ENCODE measurements around the gene PDILT. TPM values are rescaled to one million over a fixed set of nuclear protein-coding genes. Genes with fewer than 3 reads are reported as not detected.

PDILT gene
- total and polyA plus RNA-seq, 9 of the 15 experiments (the other 6 are each of a cell fraction or from before 2014, with no cell fraction given) = not detected

DNA sequence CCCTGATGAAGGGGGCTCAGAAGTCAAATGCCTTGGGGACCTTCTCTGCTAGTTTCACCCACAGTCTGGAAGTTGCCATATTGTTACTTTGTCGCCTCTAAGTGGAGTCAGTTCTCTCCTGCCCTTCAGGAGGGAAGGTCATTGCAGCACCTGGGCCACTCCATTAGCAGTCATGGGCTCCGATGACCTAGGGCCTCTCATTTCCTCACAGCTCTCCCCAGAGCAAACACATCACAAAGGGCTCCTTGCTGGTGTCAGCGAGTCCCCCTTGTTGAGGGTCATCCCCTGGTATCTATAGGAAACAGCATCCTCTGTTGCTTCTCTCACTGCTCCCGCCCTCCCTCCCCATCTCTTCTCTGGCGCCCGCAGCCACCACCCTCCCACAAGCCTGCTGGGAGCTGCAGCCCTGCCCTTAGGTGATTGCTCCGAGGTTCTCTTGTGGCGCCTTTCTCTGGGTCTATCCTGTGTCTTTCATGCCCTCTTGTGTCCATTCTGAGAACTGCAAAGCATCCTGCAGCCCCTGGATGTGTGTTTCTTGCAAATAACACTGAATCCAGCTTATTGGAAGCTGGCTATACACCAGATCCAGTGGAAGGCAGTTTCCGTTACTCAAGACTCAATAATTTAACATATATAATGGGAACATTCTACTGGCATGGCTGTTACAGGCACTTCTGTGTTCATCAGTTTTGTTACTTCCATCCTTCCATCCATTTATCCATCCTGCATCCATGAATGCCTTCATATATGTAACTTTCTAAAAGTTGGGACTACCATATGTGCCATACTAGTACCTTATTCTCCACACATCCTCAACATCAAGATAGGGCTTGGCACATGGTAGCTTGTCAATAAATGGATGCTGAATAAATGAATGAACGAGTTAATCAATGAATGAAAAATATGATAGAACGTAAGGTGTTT lies 21.2 kb downstream of the PDILT start:
- intact Hi-C loops (cut with micrococcal nuclease) (loop anchor here (2.0 kb wide), 3 partner anchors 83 to 485 kb away; no protein-coding TSS in a partner anchor), in situ Hi-C loops (cut with MboI) (loop anchor here (10.0 kb wide), 1 partner anchor 789 kb away; no protein-coding TSS in a partner anchor)
- no peaks in the 10 kb centered on the region for H3K79me2 ChIP-seq (ENCODE audit: control insufficient read depth, insufficient read depth, low read length)
- no peak overlapping the region for H3K27ac ChIP-seq (ENCODE audit: extremely low read depth, low read depth, low read length)
- no peaks in the 10 kb centered on the region for H3K4me1 ChIP-seq (replicated peaks in 1 of 2; ENCODE audit: control insufficient read depth in 2 of 2, insufficient read depth in 2 of 2, low read length in 2 of 2)
- no TSS peak for BruUV-seq (replicated peaks)
- no peak overlapping the region for H3K4me2 ChIP-seq (ENCODE audit: insufficient read depth, low read length)
- FAIRE-seq (peak; percentile 88), DNase-seq (ENCODE audit: extremely low read depth in 1 of 4, low spot score in 3 of 4) (peak; percentile 71 to 79 (median 74)), ATAC-seq (peak; percentile 97)
- no peak overlapping the region for H3K4me3 ChIP-seq
- H3K9me3 ChIP-seq (replicated peaks; ENCODE audit: control insufficient read depth, insufficient read depth, low read depth, low read length) = no peaks in the 10 kb centered on the region
- CTCF ChIA-PET (ENCODE audit: low intra/inter-chr PET ratio) = interaction anchor here (1.6 to 2.4 kb wide), 3 partner anchors 476 to 782 kb away, joined by 7 to 12 read pairs (median 8); no protein-coding TSS in a partner anchor
- no peaks in the 10 kb centered on the region for H4K20me1 ChIP-seq (replicated peaks; ENCODE audit: control insufficient read depth, insufficient read depth, low read length)
- POLR2A ChIA-PET = no interaction called here
- 3% methylated on average over 11 of the region's 11 CpGs for WGBS (ENCODE audit: insufficient coverage, low coverage, missing lambda C conversion rate)
- H2AFZ ChIP-seq (ENCODE audit: low read depth, low read length) = no peak overlapping the region
- H3K27me3 ChIP-seq (ENCODE audit: control insufficient read depth in 2 of 2, insufficient read depth in 2 of 2, low read length in 2 of 2) = peaks cover 0 to 6% of the 10 kb centered on the region in 2 experiments; a peak in 1 of 5 replicates
- H3K9ac ChIP-seq (ENCODE audit: insufficient read depth in 1 of 2, low read depth in 2 of 2, low read length in 2 of 2) = no peak overlapping the region
- no peaks in the 10 kb centered on the region for H3K36me3 ChIP-seq (ENCODE audit: control insufficient read depth, insufficient read depth, low read length)
- no peaks in the 10 kb centered on the region for H3K9me1 ChIP-seq (ENCODE audit: control insufficient read depth, insufficient read depth, low read length)
- TF ChIP-seq MAZ (CRISPR knock-in tag; conservative IDR thresholded peaks at IDR 0.05 in 1 of 2, IDR thresholded peaks at IDR 0.05 in 1 of 2) = 0 out of 4 replicates have a peak, but pooled peaks of 1 of the 2 experiments have one; percentile 16
- 0 out of 2 replicates have a peak, but pooled peaks have one; percentile 27 for TF ChIP-seq MYC (IDR thresholded peaks at IDR 0.05; ENCODE audit: low read depth, low read length)
- TF ChIP-seq MYC (CRISPR knock-in tag; IDR thresholded peaks at IDR 0.05; ENCODE audit: borderline replicate concordance, low read depth) = no peak
- TF ChIP-seq CC2D1A (IDR thresholded peaks at IDR 0.05) = no peak
- TF ChIP-seq CTCF (IDR thresholded peaks at IDR 0.05 in 2 of 3, conservative IDR thresholded peaks at IDR 0.05 in 1 of 3; ENCODE audit: insufficient read depth in 2 of 3, low read depth in 1 of 3, low read length in 3 of 3) = peak; percentile 80 to 89 (median 83)
- TF ChIP-seq RCOR1 (IDR thresholded peaks at IDR 0.05; ENCODE audit: borderline replicate concordance in 1 of 2, low read depth in 2 of 2, low read length in 2 of 2) = 0 out of 4 replicates have a peak, but pooled peaks of 1 of the 2 experiments have one; percentile 34
- TF ChIP-seq NFE2L1 (tag; IDR thresholded peaks at IDR 0.05; ENCODE audit: borderline replicate concordance, low read depth) = no peak
- TF ChIP-seq OTX1 (CRISPR knock-in tag; IDR thresholded peaks at IDR 0.05) = no peak
- TF ChIP-seq RAD21 (CRISPR knock-in tag; conservative IDR thresholded peaks at IDR 0.05 in 1 of 2, IDR thresholded peaks at IDR 0.05 in 1 of 2) = peak; percentile 54 to 85
- no peak for TF ChIP-seq TCFL5 (CRISPR knock-in tag; conservative IDR thresholded peaks at IDR 0.05)
- peak; percentile 20; the same call in 1 of the 2 replicates for TF ChIP-seq JUND (IDR thresholded peaks at IDR 0.05; ENCODE audit: borderline replicate concordance, low read depth, low read length)
- no peak for TF ChIP-seq JUND (tag; IDR thresholded peaks at IDR 0.05; ENCODE audit: borderline replicate concordance, low read depth, low read length)
- no peak for TF ChIP-seq MCM3 (IDR thresholded peaks at IDR 0.05)
